Measurements from ENCODE around the gene GJA4.
A peak's percentile ranks its signal among the peaks of the same experiment; 100 is the strongest.

- TF ChIP-seq CTCF (IDR thresholded peaks at IDR 0.05 in 2 of 3, conservative IDR thresholded peaks at IDR 0.05 in 1 of 3; ENCODE audit: borderline replicate concordance in 1 of 3, insufficient read depth in 1 of 3, low read depth in 2 of 3, low read length in 2 of 3) (peak in 2 of 3 experiments; percentile 41 to 49; a peak in 3 of 6 replicates), EZH2 (IDR thresholded peaks at IDR 0.05) (no peak), POLR2A (IDR thresholded peaks at IDR 0.05; ENCODE audit: borderline replicate concordance, extremely low read depth, insufficient read depth, insufficient read length) (no peak), YY1 (IDR thresholded peaks at IDR 0.05; ENCODE audit: extremely low read depth, insufficient replicate concordance, low read depth, low read length) (no peak), TCF7L2 (IDR thresholded peaks at IDR 0.05; ENCODE audit: borderline replicate concordance, extremely low read depth, insufficient read depth, insufficient read length) (no peak), POLR2AphosphoS5 (IDR thresholded peaks at IDR 0.05; ENCODE audit: low read depth, low read length) (no peak), JUND (IDR thresholded peaks at IDR 0.05) (no peak), SP1 (IDR thresholded peaks at IDR 0.05; ENCODE audit: low read depth) (no peak)
- TF ChIP-seq, protein P1, sequence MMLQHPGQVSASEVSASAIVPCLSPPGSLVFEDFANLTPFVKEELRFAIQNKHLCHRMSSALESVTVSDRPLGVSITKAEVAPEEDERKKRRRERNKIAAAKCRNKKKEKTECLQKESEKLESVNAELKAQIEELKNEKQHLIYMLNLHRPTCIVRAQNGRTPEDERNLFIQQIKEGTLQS (IDR thresholded peaks at IDR 0.05): no peak
These were observed 5.1 kb upstream of the GJA4 start for GRCh38 chr1:34787461-34788420.
